Neural progenitor cell (in vitro differentiated cells): Measurements from ENCODE around the gene SURF6. TPM values are rescaled to one million over a fixed set of nuclear protein-coding genes. Genes with fewer than 3 reads are reported as not detected.

Experiments used
- DNase-seq: peaks from one replicate; pipeline ENCODE4 v3.0.0-alpha.2; 2016; ENCODE audit warnings: low spot score
- H2AFZ ChIP-seq: fragments of 200-600 bp; sonication (generic); replicated peaks from 2 replicates; pipeline ENCODE4 v1.6.1; 2016; ENCODE audit warnings: antibody characterized with exemption
- H3F3A ChIP-seq: fragments of 200-600 bp; sonication (generic); 2 replicates; pipeline ENCODE4 v1.6.1; 2016; ENCODE audit warnings: antibody characterized with exemption, low read depth
- H3K27ac ChIP-seq: fragments of 200-600 bp; sonication (generic); 2 replicates; pipeline ENCODE4 v1.5.1; 2016; ENCODE audit warnings: mild to moderate bottlenecking
- H3K27me3 ChIP-seq: fragments of 200-600 bp; sonication (generic); 2 replicates; pipeline ENCODE4 v1.6.1; 2016; ENCODE audit warnings: mild to moderate bottlenecking, moderate library complexity
- H3K36me3 ChIP-seq: fragments of 200-600 bp; sonication (generic); 2 replicates; pipeline ENCODE4 v1.5.1; 2016
- H3K4me1 ChIP-seq: fragments of 200-600 bp; sonication (generic); 2 replicates; pipeline ENCODE4 v1.6.1; 2016; ENCODE audit warnings: mixed run types
- H3K4me2 ChIP-seq: fragments of 200-600 bp; sonication (generic); 2 replicates; pipeline ENCODE4 v1.6.1; 2016
- H3K4me3 ChIP-seq: fragments of 200-600 bp; sonication (generic); 2 replicates; pipeline ENCODE4 v1.5.1; 2016
- H3K79me2 ChIP-seq: fragments of 200-600 bp; sonication (generic); 2 replicates; pipeline ENCODE4 v1.6.1; 2016; ENCODE audit warnings: low read depth
- H3K9ac ChIP-seq: fragments of 200-600 bp; sonication (generic); 2 replicates; pipeline ENCODE4 v1.6.1; 2016
- H3K9me3 ChIP-seq: fragments of 200-600 bp; sonication (generic); 2 replicates; pipeline ENCODE4 v1.5.1; 2016; ENCODE audit warnings: low read depth
- H4K20me1 ChIP-seq: fragments of 200-600 bp; sonication (generic); 2 replicates; pipeline ENCODE4 v1.6.1; 2016; ENCODE audit warnings: low read depth
- H3K27ac Mint-ChIP-seq: 3 replicates; pipeline ENCODE4 v1.8.0; 2021; ENCODE audit warnings: mixed read lengths
- H3K27me3 Mint-ChIP-seq: 2 replicates; pipeline ENCODE4 v1.8.0; 2022; ENCODE audit warnings: low read depth, mild to moderate bottlenecking, inconsistent platforms, moderate library complexity, mixed read lengths; ENCODE audit not compliant: insufficient read depth
- H3K36me3 Mint-ChIP-seq: 3 replicates; pipeline ENCODE4 v1.8.0; 2021; ENCODE audit warnings: mixed read lengths
- H3K4me1 Mint-ChIP-seq: 3 replicates; pipeline ENCODE4 v1.8.0; 2021; ENCODE audit warnings: mixed read lengths
- H3K4me3 Mint-ChIP-seq: 3 replicates; pipeline ENCODE4 v1.8.0; 2021; ENCODE audit warnings: mild to moderate bottlenecking, moderate library complexity, mixed read lengths
- H3K9me3 Mint-ChIP-seq: 3 replicates; pipeline ENCODE4 v1.8.0; 2020; ENCODE audit warnings: mixed read lengths
- EZH2 ChIP-seq: fragments of 200-600 bp; sonication (generic); IDR thresholded peaks from 2 replicates; pipeline ENCODE4 v1.6.1; 2017; ENCODE audit warnings: antibody characterized with exemption, mild to moderate bottlenecking, moderate library complexity
- EZH2phosphoT487 ChIP-seq: fragments of 200-600 bp; sonication (generic); IDR thresholded peaks from 2 replicates; pipeline ENCODE4 v1.6.1; 2017; ENCODE audit warnings: antibody characterized with exemption
- total RNA-seq: library from RNA; depleted of rRNA; stranded (reverse); fragments of >200 nt; gene quantifications from 2 replicates; pipeline ENCODE4 v1.2.3, GENCODE V29; 2015; ENCODE audit warnings: low replicate concordance
- TF ChIP-seq, protein P1 (sequence below): fragments of 200-600 bp; sonication (generic); IDR thresholded peaks from 2 replicates; pipeline ENCODE4 v1.5.1; 2017; ENCODE audit warnings: antibody characterized with exemption, mild to moderate bottlenecking

Gene SURF6
- total RNA-seq, 1 donor from 2014 or later = 13.2 TPM

DNA sequence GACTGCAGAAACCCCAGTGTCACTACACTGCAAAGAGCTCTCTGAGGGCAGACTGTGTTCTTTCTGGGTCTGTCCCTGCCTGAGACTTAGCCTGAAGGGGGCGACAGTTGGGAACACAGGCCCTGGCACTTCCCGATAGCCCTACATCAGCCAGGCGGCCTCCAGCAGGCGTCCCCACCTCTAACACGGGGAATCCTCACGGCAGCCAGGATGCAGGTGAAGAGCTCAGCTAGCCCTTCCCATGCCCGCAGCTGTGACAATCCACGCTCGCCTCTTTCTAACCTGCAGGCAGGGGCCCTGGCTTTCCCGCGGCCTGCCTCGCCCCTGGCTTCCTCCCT, 6.0 kb upstream of the SURF6 start:
- H3K9ac ChIP-seq = no peak overlapping the region
- peaks cover 21% of the 10 kb centered on the region for H3K79me2 ChIP-seq
- no peaks in the 10 kb centered on the region for H3K9me3 Mint-ChIP-seq
- H3K9me3 ChIP-seq = no peaks in the 10 kb centered on the region
- peaks cover 20% of the 10 kb centered on the region for H3F3A ChIP-seq
- H3K27ac ChIP-seq = no peak overlapping the region
- H3K36me3 ChIP-seq = no peaks in the 10 kb centered on the region
- H2AFZ ChIP-seq = no peak overlapping the region
- peaks cover 25% of the 10 kb centered on the region for H4K20me1 ChIP-seq
- H3K4me1 ChIP-seq = peaks cover 4% of the 10 kb centered on the region
- H3K4me1 Mint-ChIP-seq = peaks cover 8% of the 10 kb centered on the region
- H3K27ac Mint-ChIP-seq = no peak overlapping the region
- TF ChIP-seq EZH2 (no peak), EZH2phosphoT487 (no peak)
- TF ChIP-seq, protein P1, sequence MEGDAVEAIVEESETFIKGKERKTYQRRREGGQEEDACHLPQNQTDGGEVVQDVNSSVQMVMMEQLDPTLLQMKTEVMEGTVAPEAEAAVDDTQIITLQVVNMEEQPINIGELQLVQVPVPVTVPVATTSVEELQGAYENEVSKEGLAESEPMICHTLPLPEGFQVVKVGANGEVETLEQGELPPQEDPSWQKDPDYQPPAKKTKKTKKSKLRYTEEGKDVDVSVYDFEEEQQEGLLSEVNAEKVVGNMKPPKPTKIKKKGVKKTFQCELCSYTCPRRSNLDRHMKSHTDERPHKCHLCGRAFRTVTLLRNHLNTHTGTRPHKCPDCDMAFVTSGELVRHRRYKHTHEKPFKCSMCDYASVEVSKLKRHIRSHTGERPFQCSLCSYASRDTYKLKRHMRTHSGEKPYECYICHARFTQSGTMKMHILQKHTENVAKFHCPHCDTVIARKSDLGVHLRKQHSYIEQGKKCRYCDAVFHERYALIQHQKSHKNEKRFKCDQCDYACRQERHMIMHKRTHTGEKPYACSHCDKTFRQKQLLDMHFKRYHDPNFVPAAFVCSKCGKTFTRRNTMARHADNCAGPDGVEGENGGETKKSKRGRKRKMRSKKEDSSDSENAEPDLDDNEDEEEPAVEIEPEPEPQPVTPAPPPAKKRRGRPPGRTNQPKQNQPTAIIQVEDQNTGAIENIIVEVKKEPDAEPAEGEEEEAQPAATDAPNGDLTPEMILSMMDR = peak; percentile 41
- no peak overlapping the region for H3K4me3 ChIP-seq
- H3K36me3 Mint-ChIP-seq = peaks cover 22% of the 10 kb centered on the region
- no peak overlapping the region for H3K4me2 ChIP-seq
- no peaks in the 10 kb centered on the region for H3K27me3 ChIP-seq
- peaks cover 3% of the 10 kb centered on the region for H3K27me3 Mint-ChIP-seq
- no peak overlapping the region for H3K4me3 Mint-ChIP-seq
- peak; percentile 47 for DNase-seq

DNA sequence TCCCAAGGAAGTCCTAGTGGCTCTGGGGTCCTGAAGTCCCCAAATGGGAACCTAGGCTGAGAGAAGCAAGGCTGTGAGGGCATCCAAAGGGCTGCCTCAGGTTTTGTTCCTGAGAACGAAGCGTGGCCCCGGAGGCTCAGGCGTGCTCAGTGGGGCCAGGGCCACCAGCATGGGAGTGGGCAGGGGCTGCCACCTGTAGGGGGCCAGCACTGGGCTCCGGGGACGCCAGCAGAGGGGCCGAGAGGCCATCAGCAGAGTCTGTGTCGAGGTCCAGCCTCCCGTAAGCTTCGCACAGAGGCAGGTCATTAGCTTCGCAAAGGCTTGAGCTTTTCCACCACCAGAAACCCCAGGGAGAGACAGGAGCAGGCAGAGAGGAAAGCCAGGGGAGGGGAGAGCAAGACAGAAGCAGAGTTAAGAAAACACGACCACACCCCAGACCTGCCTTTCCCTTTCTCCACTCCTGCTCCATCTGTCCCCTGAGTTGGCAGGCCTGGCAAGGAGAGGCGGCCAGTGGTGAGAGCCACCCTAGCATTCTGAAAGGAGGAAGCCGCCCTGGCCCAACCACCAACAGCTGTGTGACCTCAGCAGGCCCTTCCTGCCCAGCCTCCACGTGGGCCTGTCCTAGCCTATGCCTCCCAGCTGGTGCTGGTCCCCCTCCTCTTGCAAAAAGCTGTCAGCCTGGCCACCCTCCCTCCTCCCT, 5.5 kb upstream of the SURF6 start:
- Mint-ChIP-seq H3K27ac (no peak overlapping the region), H3K4me3 (no peak overlapping the region)
- no peak for DNase-seq

DNA sequence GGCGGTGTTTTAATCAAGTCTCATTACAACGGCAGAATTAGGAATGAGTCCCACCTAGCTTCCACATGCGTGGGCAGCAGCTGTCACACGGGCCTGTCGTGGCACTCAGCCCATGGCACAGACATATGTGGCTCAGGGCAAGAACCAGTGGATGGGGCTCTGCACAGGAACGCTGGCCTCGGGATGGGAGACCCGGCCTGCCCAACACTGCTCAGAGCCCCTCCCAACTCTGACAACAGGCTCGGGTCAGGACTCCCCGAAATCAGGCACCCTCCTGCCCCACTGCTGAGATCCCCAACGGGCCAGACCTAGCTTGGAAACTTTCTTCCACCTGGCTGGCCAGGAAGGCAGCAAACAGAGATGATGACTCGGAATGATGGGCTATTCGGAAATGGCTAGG, 4.9 kb upstream of the SURF6 start:
- H3K27me3 ChIP-seq = no peaks in the 10 kb centered on the region
- H3K36me3 Mint-ChIP-seq = peaks cover 22% of the 10 kb centered on the region
- H3K36me3 ChIP-seq = no peaks in the 10 kb centered on the region

More for the DNA sequence above, 5.5 kb upstream of the SURF6 start:
- Histone ChIP-seq H3K9ac (no peak overlapping the region), H3K27me3 (no peaks in the 10 kb centered on the region), H3K4me1 (peaks cover 5% of the 10 kb centered on the region), H3K36me3 (no peaks in the 10 kb centered on the region), H3K4me2 (no peak overlapping the region), H3F3A (peaks cover 24% of the 10 kb centered on the region), H3K4me3 (no peak overlapping the region), H3K27ac (no peak overlapping the region), H3K9me3 (no peaks in the 10 kb centered on the region), H3K79me2 (peaks cover 16% of the 10 kb centered on the region), H2AFZ (no peak overlapping the region), H4K20me1 (peaks cover 20% of the 10 kb centered on the region)
- peaks cover 22% of the 10 kb centered on the region for H3K36me3 Mint-ChIP-seq
- peaks cover 3% of the 10 kb centered on the region for H3K27me3 Mint-ChIP-seq
- H3K9me3 Mint-ChIP-seq = no peaks in the 10 kb centered on the region
- TF ChIP-seq EZH2 (no peak), EZH2phosphoT487 (no peak)
- TF ChIP-seq, protein P1 = no peak
- H3K4me1 Mint-ChIP-seq = peaks cover 3% of the 10 kb centered on the region

More for the DNA sequence above, 4.9 kb upstream of the SURF6 start:
- H3K27me3 Mint-ChIP-seq = peaks cover 3% of the 10 kb centered on the region
- Histone ChIP-seq H3K4me3 (no peak overlapping the region), H3K9me3 (no peaks in the 10 kb centered on the region), H4K20me1 (peaks cover 14% of the 10 kb centered on the region), H2AFZ (no peak overlapping the region), H3K9ac (no peak overlapping the region), H3K4me1 (peaks cover 5% of the 10 kb centered on the region), H3K4me2 (no peak overlapping the region), H3F3A (peaks cover 26% of the 10 kb centered on the region), H3K79me2 (peaks cover 10% of the 10 kb centered on the region), H3K27ac (no peak overlapping the region)
- no peak for DNase-seq
- H3K4me1 Mint-ChIP-seq = peaks cover 4% of the 10 kb centered on the region
- H3K4me3 Mint-ChIP-seq = no peak overlapping the region
- H3K27ac Mint-ChIP-seq = no peak overlapping the region
- no peak for TF ChIP-seq EZH2phosphoT487
- TF ChIP-seq EZH2 = no peak
- TF ChIP-seq, protein P1 = no peak
- no peaks in the 10 kb centered on the region for H3K9me3 Mint-ChIP-seq
